IMR-90 (cell line): ENCODE measurements around the gene MAGI2. TPM values are rescaled to one million over a fixed set of nuclear protein-coding genes. Genes with fewer than 3 reads are reported as not detected.

Source experiments
- ATAC-seq: fragments of 200-7000 bp; cut with Tn5 transposase; 2 replicates; pipeline ENCODE4 v1.9.1; 2020; ENCODE audit warnings: low read depth, mild to moderate bottlenecking, moderate library complexity
- BruUV-seq: library from RNA; stranded (reverse); fragments of 400-500 nt; replicated peaks from 2 replicates; lab custom pipeline; 2021; lab: Mats Ljungman, UMichigan
- CTCF ChIA-PET: fragments of 300-600 bp; formaldehyde crosslinking; extraction: SDS; loops from one replicate; lab custom pipeline; 2021; ENCODE audit warnings: antibody characterized with exemption; lab: Yijun Ruan, JAX
- POLR2A ChIA-PET: fragments of 300-600 bp; sonication (Branson Sonifier 250); formaldehyde crosslinking; loops from one replicate; lab custom pipeline; 2022; ENCODE audit warnings: antibody characterized with exemption; ENCODE audit not compliant: unreplicated experiment; lab: Charles Lee
- DNase-seq: peaks from one replicate; pipeline ENCODE4 v3.0.0; 2013
- H2AFZ ChIP-seq: replicated peaks from 2 replicates; pipeline ENCODE3; 2013; ENCODE audit warnings: low read length, mild to moderate bottlenecking; ENCODE audit not compliant: poor library complexity
- H2AK5ac ChIP-seq: 2 replicates; pipeline ENCODE4 v1.6.1; 2013; ENCODE audit warnings: low read depth, low read length, inconsistent platforms
- H2AK9ac ChIP-seq: replicated peaks from 2 replicates; pipeline ENCODE3; 2013; ENCODE audit warnings: mild to moderate bottlenecking, low read depth, low read length, moderate library complexity; ENCODE audit not compliant: poor library complexity
- H2BK120ac ChIP-seq: 2 replicates; pipeline ENCODE4 v1.6.1; 2013; ENCODE audit warnings: low read depth, low read length, inconsistent platforms
- H2BK15ac ChIP-seq: 3 replicates; pipeline ENCODE4 v1.6.1; 2013; ENCODE audit warnings: low read depth, low read length, inconsistent platforms
- H2BK20ac ChIP-seq: 2 replicates; pipeline ENCODE4 v1.6.1; 2013; ENCODE audit warnings: low read depth, mild to moderate bottlenecking, inconsistent platforms, low read length, moderate library complexity
- H2BK5ac ChIP-seq: 2 replicates; pipeline ENCODE4 v1.6.1; 2013; ENCODE audit warnings: mild to moderate bottlenecking, low read depth, low read length, inconsistent platforms; ENCODE audit not compliant: poor library complexity, severe bottlenecking
- H3K14ac ChIP-seq: replicated peaks from 2 replicates; pipeline ENCODE4 v1.6.1; 2013; ENCODE audit warnings: low read depth, low read length, inconsistent platforms
- H3K18ac ChIP-seq: 2 replicates; pipeline ENCODE4 v1.6.1; 2013; ENCODE audit warnings: low read depth, low read length, control low read depth
- H3K23ac ChIP-seq: 2 replicates; pipeline ENCODE4 v1.6.1; 2013; ENCODE audit warnings: low read depth, low read length, inconsistent platforms
- H3K27ac ChIP-seq: 2 replicates; pipeline ENCODE4 v1.5.1; 2013; ENCODE audit warnings: mild to moderate bottlenecking, control low read depth, low read length; ENCODE audit not compliant: insufficient read depth
- H3K27me3 ChIP-seq: 2 replicates; pipeline ENCODE4 v1.6.1; 2013; ENCODE audit warnings: low read length; ENCODE audit not compliant: control insufficient read depth, insufficient read depth
- H3K36me3 ChIP-seq: 2 replicates; pipeline ENCODE4 v1.6.1; 2013; ENCODE audit warnings: low read length, mixed read lengths; ENCODE audit not compliant: control insufficient read depth, insufficient read depth
- H3K4ac ChIP-seq: 2 replicates; pipeline ENCODE4 v1.6.1; 2013; ENCODE audit warnings: low read depth, low read length, inconsistent platforms
- H3K4me1 ChIP-seq: 2 replicates; pipeline ENCODE4 v1.6.1; 2013; ENCODE audit warnings: low read length, mixed read lengths; ENCODE audit not compliant: control insufficient read depth, insufficient read depth
- H3K4me2 ChIP-seq: 2 replicates; pipeline ENCODE4 v1.6.1; 2013; ENCODE audit warnings: low read depth, mild to moderate bottlenecking, control low read depth, low read length, moderate library complexity
- H3K4me3 ChIP-seq: 2 replicates; pipeline ENCODE4 v1.5.1; 2013; ENCODE audit warnings: low read depth, mild to moderate bottlenecking, control low read depth, low read length, moderate library complexity; ENCODE audit not compliant: insufficient read depth
- H3K56ac ChIP-seq: 2 replicates; pipeline ENCODE4 v1.6.1; 2013; ENCODE audit warnings: low read length, inconsistent platforms; ENCODE audit not compliant: insufficient read depth; ENCODE audit errors: extremely low read depth
- H3K79me1 ChIP-seq, 2 experiments: 2 replicates each; pipeline ENCODE4 v1.6.1; 2013; ENCODE audit warnings: low read length in 2 of 2, inconsistent platforms in 1 of 2, low read depth in 1 of 2
- H3K9ac ChIP-seq: 2 replicates; pipeline ENCODE4 v1.6.1; 2013; ENCODE audit warnings: low read depth, low read length, control low read depth
- H3K9me1 ChIP-seq: 2 replicates; pipeline ENCODE4 v1.6.1; 2013; ENCODE audit warnings: low read length, inconsistent platforms; ENCODE audit not compliant: insufficient read depth
- H3K9me3 ChIP-seq: 2 replicates; pipeline ENCODE4 v1.6.1; 2013; ENCODE audit warnings: low read length; ENCODE audit not compliant: control insufficient read depth, insufficient read depth
- H4K20me1 ChIP-seq: 2 replicates; pipeline ENCODE4 v1.6.1; 2013; ENCODE audit warnings: low read length, inconsistent platforms; ENCODE audit not compliant: insufficient read depth
- H4K5ac ChIP-seq: 2 replicates; pipeline ENCODE4 v1.6.1; 2013; ENCODE audit warnings: mild to moderate bottlenecking, low read depth, low read length, control low read depth
- H4K8ac ChIP-seq, 2 experiments: 2 replicates each; pipeline ENCODE4 v1.6.1; 2013; ENCODE audit warnings: low read depth in 2 of 2, low read length in 2 of 2, control low read depth in 1 of 2, inconsistent platforms in 1 of 2
- H4K91ac ChIP-seq: 2 replicates; pipeline ENCODE4 v1.6.1; 2013; ENCODE audit warnings: low read depth, low read length, inconsistent platforms; ENCODE audit not compliant: insufficient read depth
- BHLHE40 ChIP-seq: fragments of 150-350 bp; IDR thresholded peaks from 2 replicates; pipeline ENCODE4 v1.6.1; 2016; ENCODE audit warnings: mild to moderate bottlenecking, low read depth, low read length
- CEBPB ChIP-seq: IDR thresholded peaks from 2 replicates; pipeline ENCODE4 v1.6.1; 2012; ENCODE audit warnings: low read depth, low read length, improper control_type of control experiment
- CHD1 ChIP-seq: IDR thresholded peaks from 2 replicates; pipeline ENCODE4 v1.6.1; 2012; ENCODE audit warnings: low read depth, low read length, improper control_type of control experiment
- FOS ChIP-seq: fragments of 150-350 bp; IDR thresholded peaks from 2 replicates; pipeline ENCODE4 v1.6.1; 2016; ENCODE audit warnings: low read depth, low read length
- MAFK ChIP-seq: IDR thresholded peaks from 2 replicates; pipeline ENCODE4 v1.6.1; 2012; ENCODE audit warnings: low read depth, low read length, improper control_type of control experiment
- MAZ ChIP-seq: IDR thresholded peaks from 2 replicates; pipeline ENCODE4 v1.6.1; 2012; ENCODE audit warnings: low read depth, mild to moderate bottlenecking, low read length, improper control_type of control experiment, moderate library complexity, borderline replicate concordance
- MXI1 ChIP-seq: IDR thresholded peaks from 2 replicates; pipeline ENCODE4 v1.6.1; 2012; ENCODE audit warnings: low read depth, mild to moderate bottlenecking, low read length, moderate library complexity, borderline replicate concordance
- NFE2L2 ChIP-seq: fragments of 150-350 bp; IDR thresholded peaks from 2 replicates; pipeline ENCODE4 v1.6.1; 2016; ENCODE audit warnings: low read depth, mild to moderate bottlenecking, low read length
- POLR2A ChIP-seq: IDR thresholded peaks from 2 replicates; pipeline ENCODE4 v1.6.1; 2012; ENCODE audit warnings: mild to moderate bottlenecking, low read depth, low read length
- RAD21 ChIP-seq: IDR thresholded peaks from 2 replicates; pipeline ENCODE4 v1.6.1; 2012; ENCODE audit warnings: low read length, improper control_type of control experiment
- RCOR1 ChIP-seq: IDR thresholded peaks from 2 replicates; pipeline ENCODE4 v1.6.1; 2012; ENCODE audit warnings: mild to moderate bottlenecking, low read length, improper control_type of control experiment; ENCODE audit not compliant: insufficient replicate concordance
- RFX5 ChIP-seq: IDR thresholded peaks from 2 replicates; pipeline ENCODE4 v1.8.0; 2012; ENCODE audit warnings: low read depth, mild to moderate bottlenecking, low read length, moderate library complexity
- SMC3 ChIP-seq: fragments of 150-350 bp; IDR thresholded peaks from 2 replicates; pipeline ENCODE4 v1.6.1; 2016; ENCODE audit warnings: low read depth, mild to moderate bottlenecking, antibody characterized with exemption, low read length, moderate library complexity
- WGBS, 2 experiments: methylation state at CpG; one replicate each; pipeline versions ENCODE4 v1.1.5 to v1.1.7; 2013; ENCODE audit warnings: missing lambda C conversion rate in 2 of 2; ENCODE audit not compliant: insufficient read length in 1 of 2; ENCODE audit errors: extremely low coverage in 2 of 2; 5-methylcytosine and 5-hydroxymethylcytosine counted together
- dilution Hi-C: fragments of 300-500 bp; cut with HindIII; formaldehyde crosslinking; loops from one replicate; pipeline ENCODE4 v1.14.3; 2018; ENCODE audit warnings: low sequenced_read_pairs; ENCODE audit not compliant: unreplicated experiment
- in situ Hi-C: fragments of 300-500 bp; cut with MboI; formaldehyde crosslinking; loops from 3 replicates; pipeline ENCODE4 v1.14.3; 2019; ENCODE audit warnings: low sequenced_read_pairs, inconsistent platforms, mixed read lengths
- intact Hi-C: fragments of 100-400 bp; cut with micrococcal nuclease; formaldehyde crosslinking; loops from 2 replicates; pipeline ENCODE4 v1.10.0; 2022
- polyA plus RNA-seq, 3 experiments: library from polyadenylated mRNA; depleted of rRNA; stranded (reverse); fragments of >200 nt; gene quantifications; 2 replicates each; pipeline ENCODE4 v1.2.3, GENCODE V29; 2012; ENCODE audit warnings: low replicate concordance in 1 of 3
- total RNA-seq: library from RNA; depleted of rRNA; stranded (reverse); fragments of >200 nt; gene quantifications from 2 replicates; pipeline ENCODE4 v1.2.3, GENCODE V29; 2012
- TF ChIP-seq, protein P1 (sequence below): fragments of 150-350 bp; IDR thresholded peaks from 2 replicates; pipeline ENCODE4 v1.6.1; 2017; ENCODE audit warnings: mild to moderate bottlenecking, antibody characterized with exemption, low read length, low read depth
- TF ChIP-seq, protein P2 (sequence below): fragments of 150-350 bp; IDR thresholded peaks from 2 replicates; pipeline ENCODE4 v1.6.1; 2016; ENCODE audit warnings: low read depth, mild to moderate bottlenecking, low read length, moderate library complexity, borderline replicate concordance
- TF ChIP-seq, protein P3 (sequence below): conservative IDR thresholded peaks from 2 replicates; pipeline ENCODE4 v1.5.1; 2012; ENCODE audit warnings: mild to moderate bottlenecking, low read depth, low read length, improper control_type of control experiment

Gene MAGI2
- total and polyA plus RNA-seq, 2 of the 4 experiments (the other 2 are of a cell fraction) = 2.5 to 17.9 TPM

DNA sequence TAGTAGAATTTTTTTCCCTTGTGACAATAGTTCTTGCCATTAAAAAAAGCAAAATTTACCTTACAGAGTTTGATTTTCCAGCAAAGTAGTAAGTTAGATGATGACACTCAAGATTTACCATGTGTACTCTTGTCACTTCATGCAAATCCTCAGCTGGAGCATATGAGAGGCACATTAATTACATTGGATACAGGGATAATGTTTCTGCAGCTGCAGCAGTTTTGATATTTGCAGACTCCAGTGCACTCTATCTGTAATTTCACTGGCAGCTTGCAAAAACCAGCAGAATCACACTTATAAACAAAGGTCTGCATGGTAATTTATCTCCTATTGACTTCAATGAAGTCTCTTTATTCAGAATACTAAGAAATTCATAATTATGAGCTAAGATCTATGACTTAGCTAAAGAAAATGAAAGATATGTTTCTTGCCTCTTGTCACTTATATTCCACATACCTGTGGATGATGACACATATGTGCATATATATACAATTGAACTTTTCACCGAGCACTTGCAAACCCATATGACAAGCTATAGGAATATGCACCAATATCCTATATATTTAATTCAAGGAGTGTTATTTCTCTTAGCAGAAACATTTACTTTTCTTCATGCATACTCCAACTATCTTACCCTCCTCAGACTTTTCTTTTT lies 1124.3 kb downstream of the MAGI2 start:
- H3K9ac ChIP-seq = no peak overlapping the region
- CTCF ChIA-PET = no interaction called here
- no peak overlapping the region for H2AK5ac ChIP-seq
- no peak overlapping the region for H3K4me2 ChIP-seq
- in situ Hi-C loops (no loop called here), dilution Hi-C loops (no loop called here), intact Hi-C loops (no loop called here)
- no peaks in the 10 kb centered on the region for H3K9me3 ChIP-seq
- no peak overlapping the region for H2BK15ac ChIP-seq
- no peak overlapping the region for H2AK9ac ChIP-seq
- no peak overlapping the region for H2BK20ac ChIP-seq
- no peak overlapping the region for H2BK5ac ChIP-seq
- no peaks in the 10 kb centered on the region for H4K20me1 ChIP-seq
- H3K4me3 ChIP-seq = no peak overlapping the region
- H4K5ac ChIP-seq = no peak overlapping the region
- H3K18ac ChIP-seq = no peak overlapping the region
- ATAC-seq (no peak), DNase-seq (peak; percentile 13)
- H4K91ac ChIP-seq = no peak overlapping the region
- no CpG with 5 or more reads among the region's 1 CpG for WGBS, 2 experiments
- no peak overlapping the region for H2BK120ac ChIP-seq
- POLR2A ChIA-PET = no interaction called here
- H3K27me3 ChIP-seq = no peaks in the 10 kb centered on the region
- no peaks in the 10 kb centered on the region for H3K79me1 ChIP-seq
- no peak overlapping the region for H3K27ac ChIP-seq
- no TSS peak for BruUV-seq
- TF ChIP-seq RAD21 (no peak), FOS (no peak), MAFK (no peak), RFX5 (no peak), MXI1 (no peak), CEBPB (no peak), POLR2A (no peak), CHD1 (no peak), MAZ (no peak), NFE2L2 (no peak), RCOR1 (no peak), BHLHE40 (no peak), SMC3 (no peak)
- TF ChIP-seq, protein P1, sequence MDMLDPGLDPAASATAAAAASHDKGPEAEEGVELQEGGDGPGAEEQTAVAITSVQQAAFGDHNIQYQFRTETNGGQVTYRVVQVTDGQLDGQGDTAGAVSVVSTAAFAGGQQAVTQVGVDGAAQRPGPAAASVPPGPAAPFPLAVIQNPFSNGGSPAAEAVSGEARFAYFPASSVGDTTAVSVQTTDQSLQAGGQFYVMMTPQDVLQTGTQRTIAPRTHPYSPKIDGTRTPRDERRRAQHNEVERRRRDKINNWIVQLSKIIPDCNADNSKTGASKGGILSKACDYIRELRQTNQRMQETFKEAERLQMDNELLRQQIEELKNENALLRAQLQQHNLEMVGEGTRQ = no peak
- TF ChIP-seq, protein P2, sequence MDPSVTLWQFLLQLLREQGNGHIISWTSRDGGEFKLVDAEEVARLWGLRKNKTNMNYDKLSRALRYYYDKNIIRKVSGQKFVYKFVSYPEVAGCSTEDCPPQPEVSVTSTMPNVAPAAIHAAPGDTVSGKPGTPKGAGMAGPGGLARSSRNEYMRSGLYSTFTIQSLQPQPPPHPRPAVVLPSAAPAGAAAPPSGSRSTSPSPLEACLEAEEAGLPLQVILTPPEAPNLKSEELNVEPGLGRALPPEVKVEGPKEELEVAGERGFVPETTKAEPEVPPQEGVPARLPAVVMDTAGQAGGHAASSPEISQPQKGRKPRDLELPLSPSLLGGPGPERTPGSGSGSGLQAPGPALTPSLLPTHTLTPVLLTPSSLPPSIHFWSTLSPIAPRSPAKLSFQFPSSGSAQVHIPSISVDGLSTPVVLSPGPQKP = no peak
- TF ChIP-seq, protein P3, sequence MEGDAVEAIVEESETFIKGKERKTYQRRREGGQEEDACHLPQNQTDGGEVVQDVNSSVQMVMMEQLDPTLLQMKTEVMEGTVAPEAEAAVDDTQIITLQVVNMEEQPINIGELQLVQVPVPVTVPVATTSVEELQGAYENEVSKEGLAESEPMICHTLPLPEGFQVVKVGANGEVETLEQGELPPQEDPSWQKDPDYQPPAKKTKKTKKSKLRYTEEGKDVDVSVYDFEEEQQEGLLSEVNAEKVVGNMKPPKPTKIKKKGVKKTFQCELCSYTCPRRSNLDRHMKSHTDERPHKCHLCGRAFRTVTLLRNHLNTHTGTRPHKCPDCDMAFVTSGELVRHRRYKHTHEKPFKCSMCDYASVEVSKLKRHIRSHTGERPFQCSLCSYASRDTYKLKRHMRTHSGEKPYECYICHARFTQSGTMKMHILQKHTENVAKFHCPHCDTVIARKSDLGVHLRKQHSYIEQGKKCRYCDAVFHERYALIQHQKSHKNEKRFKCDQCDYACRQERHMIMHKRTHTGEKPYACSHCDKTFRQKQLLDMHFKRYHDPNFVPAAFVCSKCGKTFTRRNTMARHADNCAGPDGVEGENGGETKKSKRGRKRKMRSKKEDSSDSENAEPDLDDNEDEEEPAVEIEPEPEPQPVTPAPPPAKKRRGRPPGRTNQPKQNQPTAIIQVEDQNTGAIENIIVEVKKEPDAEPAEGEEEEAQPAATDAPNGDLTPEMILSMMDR = no peak
- H3K36me3 ChIP-seq = no peaks in the 10 kb centered on the region
- no peaks in the 10 kb centered on the region; the same call in 1 of the 2 replicates for H3K4me1 ChIP-seq
- H3K4ac ChIP-seq = no peak overlapping the region
- no peak overlapping the region for H4K8ac ChIP-seq
- no peak overlapping the region for H3K23ac ChIP-seq
- no peak overlapping the region for H3K56ac ChIP-seq
- H3K14ac ChIP-seq = no peak overlapping the region
- no peak overlapping the region for H2AFZ ChIP-seq
- 0 out of 2 replicates have a peak, but pooled peaks cover 4% of the 10 kb centered on the region for H3K9me1 ChIP-seq
